Endometrial microvascular endothelial cells (primary cell): Measurements from ENCODE around the gene TLE3. TPM values are rescaled to one million over a fixed set of nuclear protein-coding genes. Genes with fewer than 3 reads are reported as not detected.

Source experiments
- in situ Hi-C: cut with HindIII; loops from 2 replicates; pipeline ENCODE4 v1.10.0; 2017; ENCODE audit warnings: low sequenced_read_pairs, low pct_unique_long_range_greater_than_20kb; ENCODE audit errors: inconsistent ontology term
- total RNA-seq: library from RNA; depleted of rRNA; stranded (reverse); fragments of >200 nt; gene quantifications from one replicate; pipeline ENCODE4 v1.2.3, GENCODE V29; 2015; ENCODE audit errors: inconsistent ontology term

Gene TLE3
- total RNA-seq, 1 donor from 2014 or later: 28.5 TPM

GRCh38 chr15:70071799-70072198, 25.9 kb downstream of the TLE3 start:
- in situ Hi-C loops: no loop called here

GRCh38 chr15:70069716-70070115, 28.0 kb downstream of the TLE3 start:
- in situ Hi-C loops: no loop called here

- in situ Hi-C loops: no loop called here
Observed at GRCh38 chr15:70068783-70069565, 28.7 kb downstream of the TLE3 start.

- in situ Hi-C loops: no loop called here
Observed at GRCh38 chr15:70067681-70068080, 30.0 kb downstream of the TLE3 start.

GRCh38 chr15:70067011-70067410, 30.7 kb downstream of the TLE3 start:
- in situ Hi-C loops: no loop called here

GRCh38 chr15:70066447-70066846, 31.3 kb downstream of the TLE3 start:
- in situ Hi-C loops: no loop called here

GRCh38 chr15:70066004-70066403, 31.7 kb downstream of the TLE3 start:
- in situ Hi-C loops: no loop called here

- in situ Hi-C loops: no loop called here
Observed at GRCh38 chr15:70065006-70065722, 32.6 kb downstream of the TLE3 start.

- in situ Hi-C loops: no loop called here
Observed at GRCh38 chr15:70064441-70064840, 33.3 kb downstream of the TLE3 start.

- in situ Hi-C loops: no loop called here
Observed at GRCh38 chr15:70063980-70064379, 33.7 kb downstream of the TLE3 start.

GRCh38 chr15:70063261-70063925, 34.3 kb downstream of the TLE3 start:
- in situ Hi-C loops: no loop called here

GRCh38 chr15:70062321-70062956, 35.3 kb downstream of the TLE3 start:
- in situ Hi-C loops: no loop called here

- in situ Hi-C loops: no loop called here
Observed at GRCh38 chr15:70061696-70062270, 35.9 kb downstream of the TLE3 start.

- in situ Hi-C loops: no loop called here
Observed at GRCh38 chr15:70060993-70061305, 36.8 kb downstream of the TLE3 start.

- in situ Hi-C loops: no loop called here
Observed at GRCh38 chr15:70060214-70060992, 37.3 kb downstream of the TLE3 start.

- in situ Hi-C loops: no loop called here
Observed at GRCh38 chr15:70059476-70060213, 38.1 kb downstream of the TLE3 start.

- in situ Hi-C loops: no loop called here
Observed at GRCh38 chr15:70058642-70059360, 38.9 kb downstream of the TLE3 start.
